IMR-90 (cell line): ENCODE results near the gene DOK3.

Experiments
- BHLHE40 ChIP-seq: fragments of 150-350 bp; IDR thresholded peaks from 2 replicates; pipeline ENCODE4 v1.6.1; 2016; ENCODE audit warnings: mild to moderate bottlenecking, low read depth, low read length
- CTCF ChIP-seq: conservative IDR thresholded peaks from 2 replicates; pipeline ENCODE4 v1.5.1; 2012; ENCODE audit warnings: mild to moderate bottlenecking, low read depth, low read length, improper control_type of control experiment
- MAFK ChIP-seq: IDR thresholded peaks from 2 replicates; pipeline ENCODE4 v1.6.1; 2012; ENCODE audit warnings: low read depth, low read length, improper control_type of control experiment
- POLR2A ChIP-seq: IDR thresholded peaks from 2 replicates; pipeline ENCODE4 v1.6.1; 2012; ENCODE audit warnings: mild to moderate bottlenecking, low read depth, low read length

- TF ChIP-seq MAFK (no peak), POLR2A (no peak), BHLHE40 (no peak), CTCF (no peak)
Observed at GRCh38 chr5:177531209-177531940, 21.7 kb upstream of the DOK3 start.
